Measurements from ENCODE around the gene IL7R. TPM values are rescaled to one million over a fixed set of nuclear protein-coding genes. Genes with fewer than 3 reads are reported as not detected.

IL7R gene
- total RNA-seq, 1 experiment from 2014 or later, result not detected

DNA sequence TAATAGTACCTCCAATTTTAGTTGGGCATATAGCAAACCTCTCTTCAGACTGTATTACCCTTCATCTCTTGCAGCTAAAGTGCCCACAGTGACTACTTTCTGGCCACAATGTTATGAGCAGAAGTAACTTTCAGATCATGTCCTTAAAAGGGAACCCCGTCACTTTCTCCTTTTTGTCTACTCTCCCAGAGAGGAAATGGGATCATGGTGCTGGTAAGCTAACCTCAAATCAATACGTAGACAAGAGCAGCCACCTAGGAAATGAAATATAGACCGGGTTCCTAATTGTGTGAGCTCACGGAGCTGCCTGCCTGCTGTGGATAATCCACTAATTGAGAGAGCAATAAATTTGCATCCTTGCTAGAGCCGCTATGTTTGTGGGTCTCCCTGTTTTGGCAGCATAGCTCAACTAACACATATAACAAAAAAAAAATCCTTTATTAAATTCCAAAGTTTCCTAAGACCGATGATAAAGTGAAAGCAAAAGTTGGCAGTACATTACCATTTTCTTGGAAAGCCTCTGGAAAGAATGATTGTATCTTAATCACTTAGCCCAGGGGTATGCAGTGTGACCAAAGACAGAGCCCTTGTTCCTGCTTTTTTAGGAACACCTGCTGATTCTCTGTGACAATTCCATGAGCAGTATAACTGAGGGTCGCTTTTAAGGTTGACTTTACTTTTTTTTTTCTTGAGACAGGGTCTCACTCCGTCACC lies 5.6 kb upstream of the IL7R start:
- Mint-ChIP-seq H3K9me3 (peaks cover 16 to 20% of the 10 kb centered on the region in 2 experiments), H3K36me3 (ENCODE audit: insufficient read depth in 1 of 3, low read depth in 3 of 3) (peaks cover 4 to 7% (median 7%) of the 10 kb centered on the region in 3 experiments; a peak in 6 of 7 replicates), H3K27ac (no peak overlapping the region), H3K27me3 (ENCODE audit: low read depth) (peaks cover 3% of the 10 kb centered on the region; the same call in 1 of the 2 replicates), H3K4me1 (peaks cover 4 to 5% of the 10 kb centered on the region in 2 experiments; a peak in 2 of 4 replicates), H3K4me3 (no peak overlapping the region)
- Histone ChIP-seq H3T11ph (ENCODE audit: low read length) (no peak overlapping the region), H4K20me1 (ENCODE audit: control insufficient read depth, insufficient read depth, insufficient read length) (no peaks in the 10 kb centered on the region), H3K4ac (ENCODE audit: low read depth, low read length) (no peak overlapping the region), H2AFZ (ENCODE audit: low read length) (no peak overlapping the region), H3K14ac (ENCODE audit: insufficient read depth, low read length) (no peak overlapping the region), H3K79me2 (ENCODE audit: insufficient read depth, low read length) (no peaks in the 10 kb centered on the region), H3K27me3 (ENCODE audit: insufficient read depth, low read length) (no peaks in the 10 kb centered on the region), H2BK5ac (ENCODE audit: insufficient read length, low read length) (no peak overlapping the region), H4K5ac (ENCODE audit: insufficient read length, low read depth, low read length) (no peak overlapping the region), H3K23ac (ENCODE audit: insufficient read length, low read depth, low read length) (no peak overlapping the region), H2BK20ac (ENCODE audit: low read depth, low read length, poor library complexity, severe bottlenecking) (no peak overlapping the region), H3K9ac (ENCODE audit: extremely low read depth, insufficient read length, low read length) (no peak overlapping the region), H3K23me2 (ENCODE audit: insufficient read length, low read depth, low read length, poor library complexity, severe bottlenecking) (no peaks in the 10 kb centered on the region), H3K56ac (ENCODE audit: insufficient read length, low read depth, low read length) (no peak overlapping the region), H4K8ac (replicated peaks; ENCODE audit: insufficient read length, low read depth, low read length) (no peak overlapping the region), H3K79me1 (ENCODE audit: insufficient read depth, low read depth, low read length, poor library complexity, severe bottlenecking) (no peaks in the 10 kb centered on the region), H3K18ac (ENCODE audit: insufficient read length, low read depth, low read length) (no peak overlapping the region), H4K91ac (ENCODE audit: insufficient read length, low read depth, low read length) (no peak overlapping the region), H3K9me3 (ENCODE audit: control insufficient read depth, low read depth, low read length) (peaks cover 12% of the 10 kb centered on the region), H2BK15ac (ENCODE audit: low read depth, low read length) (no peak overlapping the region), H2AK5ac (ENCODE audit: insufficient read length, low read length) (no peak overlapping the region), H3K4me1 (ENCODE audit: insufficient read depth, low read length) (no peaks in the 10 kb centered on the region), H2BK12ac (ENCODE audit: insufficient read length, low read depth, low read length) (no peak overlapping the region), H3K27ac (ENCODE audit: insufficient read length, low read depth, low read length) (no peak overlapping the region), H3K4me2 (ENCODE audit: insufficient read depth, insufficient read length, low read length) (no peak overlapping the region), H2BK120ac (ENCODE audit: low read depth, low read length, poor library complexity, severe bottlenecking) (no peak overlapping the region)
- DNase-seq, result no peak
- TF ChIP-seq, protein P1, sequence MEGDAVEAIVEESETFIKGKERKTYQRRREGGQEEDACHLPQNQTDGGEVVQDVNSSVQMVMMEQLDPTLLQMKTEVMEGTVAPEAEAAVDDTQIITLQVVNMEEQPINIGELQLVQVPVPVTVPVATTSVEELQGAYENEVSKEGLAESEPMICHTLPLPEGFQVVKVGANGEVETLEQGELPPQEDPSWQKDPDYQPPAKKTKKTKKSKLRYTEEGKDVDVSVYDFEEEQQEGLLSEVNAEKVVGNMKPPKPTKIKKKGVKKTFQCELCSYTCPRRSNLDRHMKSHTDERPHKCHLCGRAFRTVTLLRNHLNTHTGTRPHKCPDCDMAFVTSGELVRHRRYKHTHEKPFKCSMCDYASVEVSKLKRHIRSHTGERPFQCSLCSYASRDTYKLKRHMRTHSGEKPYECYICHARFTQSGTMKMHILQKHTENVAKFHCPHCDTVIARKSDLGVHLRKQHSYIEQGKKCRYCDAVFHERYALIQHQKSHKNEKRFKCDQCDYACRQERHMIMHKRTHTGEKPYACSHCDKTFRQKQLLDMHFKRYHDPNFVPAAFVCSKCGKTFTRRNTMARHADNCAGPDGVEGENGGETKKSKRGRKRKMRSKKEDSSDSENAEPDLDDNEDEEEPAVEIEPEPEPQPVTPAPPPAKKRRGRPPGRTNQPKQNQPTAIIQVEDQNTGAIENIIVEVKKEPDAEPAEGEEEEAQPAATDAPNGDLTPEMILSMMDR (conservative IDR thresholded peaks at IDR 0.05), result no peak
- WGBS (ENCODE audit: extremely low coverage, insufficient read length, low lambda C conversion rate), result no CpG with 5 or more reads among the region's 8 CpGs
